Gastroesophageal sphincter (tissue), 4 donors: ENCODE results near the gene NPDC1. TPM values are rescaled to one million over a fixed set of nuclear protein-coding genes. Genes with fewer than 3 reads are reported as not detected.

Experiments used
- ATAC-seq: fragments of 150-250 bp; one replicate; pipeline ENCODE4 v1.9.1; 2016; ENCODE audit warnings: mild to moderate bottlenecking, moderate library complexity
- H3K27ac ChIP-seq, 4 donors: fragments of 200-600 bp; sonication (generic) in 3 of 4; 1 replicate in 3 of 4; 2 replicates in 1 of 4; pipeline ENCODE4 v1.5.1; 2016 to 2019
- H3K27me3 ChIP-seq: fragments of 200-600 bp; sonication (generic); one replicate; pipeline ENCODE4 v1.5.1; 2019
- H3K36me3 ChIP-seq, 2 donors: fragments of 200-600 bp; sonication (generic); one replicate each; pipeline ENCODE4 v1.5.1; 2019; ENCODE audit warnings: control low read depth in 1 of 2
- H3K4me1 ChIP-seq, 3 donors: fragments of 200-600 bp; sonication (generic); 1 replicate in 2 of 3; 2 replicates in 1 of 3; pipeline ENCODE4 v1.5.1; 2016 to 2019; ENCODE audit warnings: control low read depth in 2 of 3
- H3K4me3 ChIP-seq, 2 donors: fragments of 200-600 bp; sonication (generic); one replicate each; pipeline ENCODE4 v1.5.1; 2019; ENCODE audit warnings: mild to moderate bottlenecking in 1 of 2, moderate library complexity in 1 of 2
- H3K9me3 ChIP-seq, 3 donors: fragments of 200-600 bp; sonication (generic); one replicate each; pipeline ENCODE4 v1.5.1; 2017 to 2019; ENCODE audit warnings: control low read depth in 2 of 3
- EP300 ChIP-seq: sonication (generic); formaldehyde crosslinking; IDR thresholded peaks from one replicate; pipeline ENCODE4 v1.6.1; 2017; ENCODE audit warnings: antibody characterized with exemption, mild to moderate bottlenecking
- POLR2A ChIP-seq, 2 donors: fragments of 450-650 bp; IDR thresholded peaks; one replicate each; pipeline ENCODE4 v1.6.1; 2017; ENCODE audit warnings: antibody characterized with exemption in 2 of 2, mild to moderate bottlenecking in 2 of 2, moderate library complexity in 1 of 2
- POLR2AphosphoS5 ChIP-seq: sonication (generic); formaldehyde crosslinking; IDR thresholded peaks from one replicate; pipeline ENCODE4 v1.6.1; 2017; ENCODE audit warnings: antibody characterized with exemption
- WGBS, 2 donors: methylation state at CpG; one replicate each; pipeline ENCODE4 v1.1.5; 2018; ENCODE audit warnings: low coverage in 1 of 2; 5-methylcytosine and 5-hydroxymethylcytosine counted together
- total RNA-seq, 4 donors: library from RNA; depleted of rRNA; stranded (reverse); fragments of >200 nt; gene quantifications; one replicate each; pipeline ENCODE4 v1.1.0, GENCODE V29; 2016
- TF ChIP-seq, protein P1 (sequence below), 4 experiments: fragments of 200-600 bp in 2 of 4; fragments of 450-650 bp in 2 of 4; sonication (generic) in 1 of 4; IDR thresholded peaks; one replicate each; pipeline ENCODE4 v1.5.1; 2017 to 2019; ENCODE audit warnings: antibody characterized with exemption in 4 of 4, mild to moderate bottlenecking in 2 of 4, moderate library complexity in 2 of 4

The NPDC1 gene
- total RNA-seq, 4 donors from 2014 or later: 50.4 to 69.9 (median 59.5) TPM

GRCh38 chr9:137082925-137083290 lies 36.9 kb upstream of the NPDC1 start:
- H3K36me3 ChIP-seq: peaks cover 0 to 54% of the 10 kb centered on the region in 2 donors
- peak overlapping the region in 3 of 4 donors; percentile 72 to 74 (median 74) for H3K27ac ChIP-seq
- no peak for ATAC-seq
- 55% methylated on average over 2 of the region's 8 CpGs; no CpG with 5 or more reads in 1 of the 2 donors for WGBS, 2 donors
- no peaks in the 10 kb centered on the region for H3K9me3 ChIP-seq
- TF ChIP-seq EP300: no peak
- TF ChIP-seq, protein P1, sequence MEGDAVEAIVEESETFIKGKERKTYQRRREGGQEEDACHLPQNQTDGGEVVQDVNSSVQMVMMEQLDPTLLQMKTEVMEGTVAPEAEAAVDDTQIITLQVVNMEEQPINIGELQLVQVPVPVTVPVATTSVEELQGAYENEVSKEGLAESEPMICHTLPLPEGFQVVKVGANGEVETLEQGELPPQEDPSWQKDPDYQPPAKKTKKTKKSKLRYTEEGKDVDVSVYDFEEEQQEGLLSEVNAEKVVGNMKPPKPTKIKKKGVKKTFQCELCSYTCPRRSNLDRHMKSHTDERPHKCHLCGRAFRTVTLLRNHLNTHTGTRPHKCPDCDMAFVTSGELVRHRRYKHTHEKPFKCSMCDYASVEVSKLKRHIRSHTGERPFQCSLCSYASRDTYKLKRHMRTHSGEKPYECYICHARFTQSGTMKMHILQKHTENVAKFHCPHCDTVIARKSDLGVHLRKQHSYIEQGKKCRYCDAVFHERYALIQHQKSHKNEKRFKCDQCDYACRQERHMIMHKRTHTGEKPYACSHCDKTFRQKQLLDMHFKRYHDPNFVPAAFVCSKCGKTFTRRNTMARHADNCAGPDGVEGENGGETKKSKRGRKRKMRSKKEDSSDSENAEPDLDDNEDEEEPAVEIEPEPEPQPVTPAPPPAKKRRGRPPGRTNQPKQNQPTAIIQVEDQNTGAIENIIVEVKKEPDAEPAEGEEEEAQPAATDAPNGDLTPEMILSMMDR (IDR thresholded peaks at IDR 0.05): no peak
- no peak for TF ChIP-seq POLR2A (IDR thresholded peaks at IDR 0.05)
- no peak for TF ChIP-seq POLR2AphosphoS5
- H3K4me3 ChIP-seq: no peak overlapping the region
- H3K4me1 ChIP-seq: peaks cover 0 to 68% (median 31%) of the 10 kb centered on the region in 3 donors
- H3K27me3 ChIP-seq: peaks cover 15% of the 10 kb centered on the region

GRCh38 chr9:137082222-137082924 lies 36.4 kb upstream of the NPDC1 start:
- no peaks in the 10 kb centered on the region for H3K9me3 ChIP-seq
- no peak overlapping the region for H3K4me3 ChIP-seq
- WGBS, 2 donors: no CpG with 5 or more reads among the region's 16 CpGs
- peaks cover 0 to 54% of the 10 kb centered on the region in 2 donors for H3K36me3 ChIP-seq
- no peak for TF ChIP-seq POLR2AphosphoS5
- no peak for TF ChIP-seq POLR2A (IDR thresholded peaks at IDR 0.05)
- no peak for TF ChIP-seq EP300
- TF ChIP-seq, protein P1 (IDR thresholded peaks at IDR 0.05): no peak
- peaks cover 18% of the 10 kb centered on the region for H3K27me3 ChIP-seq
- H3K4me1 ChIP-seq: peaks cover 0 to 68% (median 27%) of the 10 kb centered on the region in 3 donors
- ATAC-seq: no peak
- peak overlapping the region in 3 of 4 donors; percentile 72 to 74 (median 74) for H3K27ac ChIP-seq

DNA sequence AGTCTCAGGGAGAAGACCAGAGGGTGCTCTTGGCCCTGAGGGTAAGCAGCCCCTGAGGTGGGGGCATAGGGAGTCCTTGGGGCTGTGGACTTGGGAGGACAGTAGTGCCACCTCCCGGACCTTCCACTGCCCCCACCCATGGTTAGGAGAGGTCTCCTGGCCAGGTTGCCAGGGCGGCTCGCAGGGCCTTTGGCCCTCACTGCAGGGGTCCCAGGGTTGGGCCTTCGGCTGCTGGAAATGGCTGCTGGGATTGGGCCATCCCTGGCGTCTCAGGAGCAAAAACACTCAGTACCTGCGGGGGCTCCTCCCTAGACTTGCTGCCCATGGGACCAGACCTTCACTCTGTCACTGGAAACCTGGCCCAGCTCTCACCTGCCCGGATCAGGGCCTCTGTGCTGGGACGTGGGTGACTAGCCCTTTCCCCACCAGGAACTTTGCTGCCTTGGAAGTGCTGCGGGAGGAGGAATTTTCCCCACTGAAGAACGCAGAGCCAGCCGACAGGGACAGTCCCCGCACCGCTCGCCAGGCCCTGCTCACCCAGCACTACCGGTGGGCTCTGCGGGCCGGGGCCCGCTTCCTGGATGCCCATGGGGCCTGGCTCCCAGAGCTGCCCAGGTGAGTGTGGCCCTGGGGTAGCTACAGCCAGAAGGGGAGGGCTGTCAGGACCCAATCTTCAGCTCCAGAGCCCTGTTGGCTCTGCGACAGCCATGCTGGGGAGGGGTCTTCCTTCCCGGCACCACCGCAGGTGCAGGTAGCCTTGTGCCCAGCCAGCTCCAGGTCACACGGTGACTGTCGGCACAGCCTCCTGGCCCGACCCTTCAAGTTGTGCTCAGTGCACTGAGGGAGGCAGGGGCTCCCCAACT lies 34.5 kb upstream of the NPDC1 start:
- Histone ChIP-seq H3K4me3 (no peak overlapping the region), H3K9me3 (no peaks in the 10 kb centered on the region), H3K27ac (no peak overlapping the region), H3K27me3 (peaks cover 21% of the 10 kb centered on the region), H3K36me3 (peaks cover 0 to 54% of the 10 kb centered on the region in 2 donors), H3K4me1 (peaks cover 0 to 65% (median 22%) of the 10 kb centered on the region in 3 donors)
- WGBS, 2 donors: 100% methylated on average over 1 to 2 of the region's 24 CpGs
- no peak for ATAC-seq
- TF ChIP-seq EP300 (no peak), POLR2AphosphoS5 (no peak), POLR2A (IDR thresholded peaks at IDR 0.05) (no peak)
- TF ChIP-seq, protein P1 (IDR thresholded peaks at IDR 0.05): no peak

DNA sequence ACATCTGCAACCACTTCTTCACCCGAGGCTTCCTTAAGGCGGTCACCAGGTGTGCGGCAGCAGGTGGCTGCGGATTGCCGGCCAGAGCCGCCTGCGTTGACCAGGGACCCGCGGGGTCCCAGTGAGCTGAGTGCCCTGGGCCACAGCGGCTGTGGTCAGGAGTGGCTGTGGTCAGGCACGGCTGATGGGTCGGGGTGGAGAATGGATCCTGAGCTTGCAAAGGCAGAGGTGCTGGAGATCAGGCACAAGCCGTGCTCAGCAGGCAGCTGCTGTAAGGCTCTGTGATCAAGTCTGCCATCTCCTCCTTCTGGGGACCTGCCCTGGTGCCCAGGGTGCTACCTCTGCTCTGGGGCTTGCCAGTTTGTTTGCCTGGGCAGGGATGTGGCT lies 33.4 kb upstream of the NPDC1 start:
- H3K27me3 ChIP-seq: peaks cover 21% of the 10 kb centered on the region
- no peak overlapping the region for H3K27ac ChIP-seq
- peaks cover 0 to 54% (median 19%) of the 10 kb centered on the region in 3 donors for H3K4me1 ChIP-seq
- TF ChIP-seq POLR2AphosphoS5: no peak
- TF ChIP-seq EP300: no peak
- no peak for TF ChIP-seq POLR2A (IDR thresholded peaks at IDR 0.05)
- TF ChIP-seq, protein P1 (IDR thresholded peaks at IDR 0.05): no peak
- no peaks in the 10 kb centered on the region for H3K9me3 ChIP-seq
- H3K36me3 ChIP-seq: peaks cover 0 to 54% of the 10 kb centered on the region in 2 donors
- WGBS, 2 donors: 55% methylated on average over 4 of the region's 13 CpGs; no CpG with 5 or more reads in 1 of the 2 donors
- ATAC-seq: no peak
- H3K4me3 ChIP-seq: no peak overlapping the region
